ENCODE results near the gene FBXW9. TPM values are rescaled to one million over a fixed set of nuclear protein-coding genes. Genes with fewer than 3 reads are reported as not detected.

The FBXW9 gene
- total RNA-seq, 2 experiments from 2014 or later: 5.3 to 5.9 TPM

DNA sequence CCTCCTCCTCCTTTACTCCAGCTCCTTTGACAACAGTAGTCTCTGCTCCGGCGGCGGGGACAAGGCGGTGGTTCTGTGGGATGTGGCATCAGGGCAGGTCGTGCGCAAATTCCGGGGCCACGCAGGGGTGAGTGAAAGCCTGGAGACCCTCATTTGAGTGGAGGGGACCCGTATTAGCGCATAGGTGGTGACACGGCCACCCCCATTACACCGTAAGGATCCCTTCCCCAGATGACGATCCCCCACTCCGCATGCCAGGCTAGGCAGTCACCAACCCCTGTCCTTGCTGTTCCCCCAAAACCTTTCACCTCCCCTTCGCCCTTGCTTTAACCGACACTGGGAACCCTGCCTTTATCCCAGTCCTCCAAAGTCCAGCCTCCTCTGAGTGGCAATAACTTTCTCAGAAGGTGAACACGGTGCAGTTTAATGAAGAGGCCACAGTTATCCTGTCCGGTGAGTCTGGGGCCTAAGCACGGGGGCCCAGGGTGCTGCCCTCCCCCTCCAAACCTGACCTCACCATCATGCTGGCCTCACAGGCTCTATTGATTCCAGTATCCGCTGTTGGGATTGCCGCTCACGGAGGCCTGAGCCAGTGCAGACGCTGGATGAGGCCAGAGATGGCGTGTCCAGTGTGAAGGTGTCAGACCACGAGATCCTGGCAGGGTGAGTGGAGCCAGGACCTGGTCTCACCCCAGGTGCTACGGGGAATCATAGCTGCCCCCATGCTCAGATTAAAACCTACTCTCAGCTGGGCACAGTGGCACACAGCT is 26.1 kb downstream of the FBXW9 start:
- peak overlapping the region; percentile 96 for H3K4me3 Mint-ChIP-seq
- ChIA-PET CTCF (interaction anchor here (1.9 to 4.4 kb wide), 2 partner anchors 10 to 103 kb away, joined by 6 to 23 read pairs; partner anchors contain the start of gene DHPS), POLR2A (no interaction called here)
- H3K27me3 Mint-ChIP-seq: no peaks in the 10 kb centered on the region
- peaks cover 18% of the 10 kb centered on the region for H3K36me3 Mint-ChIP-seq (ENCODE audit: low read depth)
- no peak for DNase-seq
- H3K27ac Mint-ChIP-seq: peak overlapping the region; percentile 99
- peaks cover 45% of the 10 kb centered on the region for H3K4me1 Mint-ChIP-seq
- H3K9me3 Mint-ChIP-seq: no peaks in the 10 kb centered on the region

- ChIA-PET POLR2A (interaction anchor here (1.0 kb wide), 1 partner anchor 9 kb away, joined by 8 read pairs; no protein-coding TSS in a partner anchor), CTCF (interaction anchor here (0.9 to 4.4 kb wide), 3 partner anchors 11 to 509 kb away, joined by 3 to 23 read pairs (median 5); partner anchors contain the start of gene DHPS)
- peaks cover 54% of the 10 kb centered on the region for H3K4me1 Mint-ChIP-seq
- peaks cover 24% of the 10 kb centered on the region for H3K36me3 Mint-ChIP-seq (ENCODE audit: low read depth)
- DNase-seq: peak; percentile 78
- peak overlapping the region; percentile 99 for H3K27ac Mint-ChIP-seq
- H3K9me3 Mint-ChIP-seq: no peaks in the 10 kb centered on the region
- no peaks in the 10 kb centered on the region for H3K27me3 Mint-ChIP-seq
- H3K4me3 Mint-ChIP-seq: peak overlapping the region; percentile 96
Observed at GRCh38 chr19:12669270-12670158, 26.9 kb downstream of the FBXW9 start.

DNA sequence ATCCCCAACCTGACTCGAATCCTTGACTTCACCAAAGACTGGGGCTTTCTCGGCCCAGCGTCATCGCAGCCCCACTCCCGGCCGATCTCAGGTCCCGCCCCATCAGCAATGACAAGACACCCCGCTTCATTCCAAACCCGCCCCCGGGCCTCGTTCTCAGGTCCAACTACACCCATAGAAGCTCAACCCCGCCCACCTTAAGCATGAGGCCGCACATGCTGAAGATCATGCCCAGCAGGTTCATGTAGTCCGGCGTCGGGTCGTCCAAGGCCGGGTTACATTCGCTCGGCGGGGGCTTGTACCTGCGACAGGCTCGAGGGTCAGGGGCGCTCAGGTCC is 27.5 kb downstream of the FBXW9 start:
- no peaks in the 10 kb centered on the region for H3K27me3 Mint-ChIP-seq
- H3K36me3 Mint-ChIP-seq (ENCODE audit: low read depth): peaks cover 22% of the 10 kb centered on the region
- DNase-seq: peak; percentile 74
- CTCF ChIA-PET: interaction anchor here (0.9 to 4.4 kb wide), 4 partner anchors 11 to 508 kb away, joined by 3 to 23 read pairs (median 4); partner anchors contain the start of gene DHPS
- POLR2A ChIA-PET: interaction anchor here (1.0 kb wide), 1 partner anchor 9 kb away, joined by 8 read pairs; no protein-coding TSS in a partner anchor
- H3K4me1 Mint-ChIP-seq: peaks cover 59% of the 10 kb centered on the region
- peak overlapping the region; percentile 99 for H3K27ac Mint-ChIP-seq
- H3K9me3 Mint-ChIP-seq: no peaks in the 10 kb centered on the region
- H3K4me3 Mint-ChIP-seq: peak overlapping the region; percentile 96

DNA sequence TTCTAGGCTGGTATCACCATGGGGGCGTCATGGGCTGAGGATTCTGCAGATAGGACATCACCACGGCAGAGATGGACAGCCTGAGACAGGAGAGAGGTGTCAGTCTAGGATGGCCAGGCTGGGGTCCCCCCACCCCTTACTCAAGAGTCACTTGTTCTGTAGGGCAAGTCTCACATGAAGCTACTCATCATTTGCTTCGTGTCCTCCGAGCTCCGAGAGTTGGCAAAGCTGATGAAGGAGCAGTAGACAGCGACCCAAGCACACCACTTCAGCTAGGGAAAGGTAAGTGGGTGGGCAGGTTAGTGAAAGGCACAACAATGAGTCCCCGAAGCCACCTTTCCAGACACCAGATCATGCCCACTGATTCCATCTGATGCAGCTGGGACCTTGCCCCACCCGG is 28.1 kb downstream of the FBXW9 start:
- no peaks in the 10 kb centered on the region for H3K9me3 Mint-ChIP-seq
- peak overlapping the region; percentile 96 for H3K4me3 Mint-ChIP-seq
- peaks cover 62% of the 10 kb centered on the region for H3K4me1 Mint-ChIP-seq
- ChIA-PET CTCF (interaction anchor here (1.0 to 4.4 kb wide), 2 partner anchors 12 to 28 kb away, joined by 4 to 23 read pairs; partner anchors contain the start of gene DHPS), POLR2A (interaction anchor here (1.0 kb wide), 1 partner anchor 10 kb away, joined by 8 read pairs; no protein-coding TSS in a partner anchor)
- peak overlapping the region; percentile 99 for H3K27ac Mint-ChIP-seq
- no peak for DNase-seq
- peaks cover 26% of the 10 kb centered on the region for H3K36me3 Mint-ChIP-seq (ENCODE audit: low read depth)
- H3K27me3 Mint-ChIP-seq: no peaks in the 10 kb centered on the region

GRCh38 chr19:12667731-12668302 is 28.6 kb downstream of the FBXW9 start:
- peak overlapping the region; percentile 96 for H3K4me3 Mint-ChIP-seq
- CTCF ChIA-PET: interaction anchor here (1.0 kb wide), 1 partner anchor 28 kb away, joined by 4 read pairs; no protein-coding TSS in a partner anchor

DNA sequence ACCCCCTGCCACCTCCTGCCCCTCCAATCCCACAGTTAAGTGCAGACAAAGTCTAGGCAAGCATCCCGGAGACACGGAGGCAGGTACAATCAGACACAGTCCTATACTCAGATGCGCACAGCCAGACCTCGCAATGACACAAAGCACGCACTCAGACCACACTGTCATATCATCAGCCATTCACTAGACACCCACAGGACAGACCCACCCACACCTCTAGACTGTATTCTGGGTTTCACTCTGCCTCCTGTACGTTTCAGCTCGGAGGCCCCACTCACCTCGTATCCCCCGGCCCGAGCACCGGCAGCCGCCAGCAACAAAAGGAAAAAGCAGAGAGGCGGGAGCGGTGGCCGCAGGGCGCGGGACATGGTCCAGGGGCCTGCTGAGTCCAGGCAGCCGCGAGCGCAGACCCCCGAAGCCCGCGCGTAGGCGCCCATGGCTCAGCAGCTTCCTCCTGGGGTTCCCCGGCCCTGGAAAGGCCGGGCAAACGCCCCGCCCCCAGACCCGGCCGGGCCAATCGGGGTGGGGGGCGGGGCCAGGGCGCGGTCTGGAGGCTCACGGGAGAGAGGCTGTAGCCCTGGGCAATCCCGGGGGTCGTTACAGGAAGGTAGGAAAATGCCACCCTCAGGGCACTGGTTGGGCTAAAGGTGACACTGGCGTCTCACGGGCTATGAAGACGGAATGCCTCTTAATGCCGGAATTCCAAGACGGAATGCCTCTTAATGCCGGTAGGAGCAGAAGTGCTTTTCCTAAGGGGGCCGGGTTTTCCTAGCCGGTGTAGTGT is 30.0 kb downstream of the FBXW9 start, which contains the start of the genes MAN2B1 and WDR83:
TSS of gene MAN2B1 (minus strand) at position 478 of the 784 bp plus-strand sequence. CDS start at position 437, 41 bp downstream.
TSS of gene WDR83 (plus strand) at position 543 of the 784 bp plus-strand sequence. CDS start 2,984 bp downstream, outside the sequence.
- peak within 1 kb of the TSS; percentile 99 for H3K27ac Mint-ChIP-seq
- peaks cover 28% of the 10 kb centered on the region for H3K36me3 Mint-ChIP-seq (ENCODE audit: low read depth)
- peaks cover 59% of the 10 kb centered on the region for H3K4me1 Mint-ChIP-seq

More at GRCh38 chr19:12667731-12668302, 28.6 kb downstream of the FBXW9 start:
- H3K4me1 Mint-ChIP-seq: peaks cover 63% of the 10 kb centered on the region
- DNase-seq: no peak
- H3K27me3 Mint-ChIP-seq: no peaks in the 10 kb centered on the region
- H3K27ac Mint-ChIP-seq: peak overlapping the region; percentile 99
- H3K36me3 Mint-ChIP-seq (ENCODE audit: low read depth): peaks cover 30% of the 10 kb centered on the region
- POLR2A ChIA-PET: no interaction called here
- no peaks in the 10 kb centered on the region for H3K9me3 Mint-ChIP-seq

DNA sequence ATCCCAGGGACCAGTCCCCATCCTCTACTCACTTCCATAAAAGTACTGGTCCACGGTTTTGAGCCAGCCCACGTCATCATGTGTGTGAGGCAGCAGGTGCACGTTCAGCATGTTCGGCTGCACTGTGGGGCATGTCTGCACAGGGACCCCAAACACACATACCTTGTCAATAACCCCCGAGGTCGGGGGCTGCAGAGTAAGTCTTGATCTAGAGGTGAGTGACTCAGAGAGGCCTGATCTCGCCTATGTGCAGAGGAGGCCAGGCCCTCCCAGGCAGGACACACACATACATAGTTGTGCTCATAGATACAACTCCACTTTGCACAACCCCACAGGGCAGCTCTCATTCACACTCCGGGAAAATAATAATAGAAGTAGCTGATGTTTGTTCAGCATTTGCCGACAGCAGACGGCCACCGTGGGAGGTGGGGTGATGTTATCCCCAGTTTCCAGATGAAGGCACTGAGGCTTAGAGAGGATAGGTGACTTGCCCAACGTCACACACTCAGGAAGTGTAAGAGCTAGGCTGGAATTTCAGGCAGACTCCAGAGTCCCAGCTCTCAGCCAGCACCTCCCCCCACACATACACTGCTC is 30.7 kb downstream of the FBXW9 start:
- Mint-ChIP-seq H3K9me3 (no peaks in the 10 kb centered on the region), H3K4me1 (peaks cover 57% of the 10 kb centered on the region), H3K36me3 (ENCODE audit: low read depth) (peaks cover 34% of the 10 kb centered on the region), H3K27me3 (no peaks in the 10 kb centered on the region), H3K27ac (peak overlapping the region; percentile 77), H3K4me3 (peak overlapping the region; percentile 96)
- DNase-seq: no peak
- CTCF ChIA-PET: interaction anchor here (1.0 to 2.0 kb wide), 5 partner anchors 8 to 102 kb away, joined by 3 to 9 read pairs (median 3); no protein-coding TSS in a partner anchor
- POLR2A ChIA-PET: no interaction called here

More for the DNA sequence above, 30.0 kb downstream of the FBXW9 start, which contains the start of the genes MAN2B1 and WDR83:
- Mint-ChIP-seq H3K27me3 (no peaks in the 10 kb centered on the region), H3K4me3 (peak within 1 kb of the TSS; percentile 96), H3K9me3 (no peaks in the 10 kb centered on the region)
- peak; percentile 78 for DNase-seq
- ChIA-PET POLR2A (interaction anchor here (0.6 kb wide), 2 partner anchors 103 to 1463 kb away, joined by 4 read pairs; no protein-coding TSS in a partner anchor), CTCF (interaction anchor here (1.0 to 2.0 kb wide), 4 partner anchors 8 to 102 kb away, joined by 3 to 9 read pairs (median 3); no protein-coding TSS in a partner anchor)

DNA sequence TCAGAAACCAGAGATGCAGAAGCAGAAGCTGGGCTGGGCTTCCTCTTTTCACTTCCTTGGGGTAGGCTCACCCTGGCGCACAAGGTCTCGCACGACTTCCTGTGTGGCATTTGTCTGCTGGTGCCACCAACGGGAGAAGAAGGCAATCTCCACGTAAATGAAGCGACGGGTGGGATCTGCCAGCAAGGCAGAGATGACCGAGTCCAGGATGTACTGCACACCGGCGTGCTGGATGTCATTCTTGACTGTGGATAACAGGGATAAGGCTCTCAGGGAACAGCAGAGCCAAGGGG is 31.2 kb downstream of the FBXW9 start:
- H3K4me1 Mint-ChIP-seq: peaks cover 53% of the 10 kb centered on the region
- peaks cover 38% of the 10 kb centered on the region for H3K36me3 Mint-ChIP-seq (ENCODE audit: low read depth)
- DNase-seq: peak; percentile 80
- H3K27me3 Mint-ChIP-seq: no peaks in the 10 kb centered on the region
- H3K9me3 Mint-ChIP-seq: no peaks in the 10 kb centered on the region
- POLR2A ChIA-PET: no interaction called here
- CTCF ChIA-PET: interaction anchor here (1.1 to 2.0 kb wide), 2 partner anchors 25 to 101 kb away, joined by 3 to 9 read pairs; no protein-coding TSS in a partner anchor
- peak overlapping the region; percentile 77 for H3K27ac Mint-ChIP-seq
- H3K4me3 Mint-ChIP-seq: peak overlapping the region; percentile 96

- H3K27ac Mint-ChIP-seq: peak overlapping the region; percentile 77
- no peak for DNase-seq
- H3K4me3 Mint-ChIP-seq: peak overlapping the region; percentile 96
- POLR2A ChIA-PET: no interaction called here
- CTCF ChIA-PET: interaction anchor here (0.8 to 2.0 kb wide), 4 partner anchors 8 to 105 kb away, joined by 3 to 9 read pairs (median 4); no protein-coding TSS in a partner anchor
- no peaks in the 10 kb centered on the region for H3K27me3 Mint-ChIP-seq
- no peaks in the 10 kb centered on the region for H3K9me3 Mint-ChIP-seq
- H3K36me3 Mint-ChIP-seq (ENCODE audit: low read depth): peaks cover 43% of the 10 kb centered on the region
- peaks cover 51% of the 10 kb centered on the region for H3K4me1 Mint-ChIP-seq
Observed at GRCh38 chr19:12664406-12665280, 31.8 kb downstream of the FBXW9 start.

GRCh38 chr19:12660980-12661379 is 35.5 kb downstream of the FBXW9 start:
- Mint-ChIP-seq H3K36me3 (ENCODE audit: low read depth) (peaks cover 63% of the 10 kb centered on the region), H3K9me3 (no peaks in the 10 kb centered on the region), H3K27me3 (no peaks in the 10 kb centered on the region), H3K27ac (no peak overlapping the region), H3K4me1 (peaks cover 23% of the 10 kb centered on the region), H3K4me3 (no peak overlapping the region)
- POLR2A ChIA-PET: no interaction called here
- DNase-seq: no peak
- CTCF ChIA-PET: interaction anchor here (1.3 kb wide), 1 partner anchor 21 kb away, joined by 4 read pairs; no protein-coding TSS in a partner anchor
